Measurements from ENCODE around the gene CD47.

CD47 gene

DNA sequence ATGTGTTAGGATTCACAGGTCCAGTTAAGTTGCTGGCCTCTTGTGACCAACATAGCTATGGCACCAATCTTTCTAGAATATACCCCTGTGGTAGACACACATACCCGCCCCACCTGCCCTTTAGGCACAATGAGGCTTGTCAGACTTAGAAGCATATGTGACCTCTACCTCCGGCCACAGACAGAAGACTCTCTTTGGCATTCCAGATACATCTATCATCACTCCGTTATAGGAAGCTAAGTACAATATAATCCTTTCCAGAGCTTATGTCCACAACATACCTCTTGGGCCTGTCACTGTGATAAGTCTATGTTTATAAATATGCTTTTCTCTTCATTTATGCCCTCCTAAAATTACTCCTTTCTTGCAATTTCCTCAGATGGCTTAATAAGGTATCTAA lies 39.8 kb downstream of the CD47 start:
- WGBS, 2 donors (ENCODE audit: extremely low coverage in 2 of 2, insufficient read length in 2 of 2, insufficient replicate concordance in 1 of 2), result no CpG with 5 or more reads among the region's 3 CpGs
- H3K14ac ChIP-seq (ENCODE audit: low read length), result no peak overlapping the region
- H2AK5ac ChIP-seq (ENCODE audit: low read depth, low read length), result no peak overlapping the region
- no peaks in the 10 kb centered on the region for H3K4me1 ChIP-seq (ENCODE audit: control insufficient read depth in 2 of 2, insufficient read depth in 1 of 2, low read depth in 1 of 2, low read length in 2 of 2)
- H3K9me3 ChIP-seq (replicated peaks in 1 of 2; ENCODE audit: control insufficient read depth in 2 of 2, insufficient read depth in 1 of 2, low read depth in 1 of 2, low read length in 2 of 2), result no peaks in the 10 kb centered on the region
- no peak overlapping the region for H3K4me3 ChIP-seq (ENCODE audit: low read length in 2 of 2)
- H2BK12ac ChIP-seq (ENCODE audit: low read length), result no peak overlapping the region
- H3K4ac ChIP-seq (ENCODE audit: low read length), result no peak overlapping the region
- no peak overlapping the region for H2AFZ ChIP-seq (ENCODE audit: low read length)
- no peak overlapping the region for H4K8ac ChIP-seq (ENCODE audit: low read depth, low read length)
- no peak overlapping the region for H3K18ac ChIP-seq (ENCODE audit: low read length)
- no peak overlapping the region for H3K9ac ChIP-seq (ENCODE audit: low read depth, low read length, poor library complexity)
- H2BK15ac ChIP-seq (ENCODE audit: low read length), result no peak overlapping the region
- H3K4me2 ChIP-seq (ENCODE audit: insufficient read depth, low read length, poor library complexity, severe bottlenecking), result no peak overlapping the region
- H3K79me1 ChIP-seq (ENCODE audit: low read depth, low read length), result no peaks in the 10 kb centered on the region
- H3K23ac ChIP-seq (ENCODE audit: low read depth, low read length, poor library complexity), result no peak overlapping the region
- DNase-seq (ENCODE audit: low spot score), result no peak
- peaks cover 0 to 67% of the 10 kb centered on the region in 2 donors for H3K36me3 ChIP-seq (replicated peaks in 1 of 2; ENCODE audit: control insufficient read depth in 2 of 2, insufficient read depth in 2 of 2, low read length in 2 of 2)
- no peak overlapping the region for H3K27ac ChIP-seq (replicated peaks; ENCODE audit: low read length)
- H3K27me3 ChIP-seq (ENCODE audit: control insufficient read depth in 3 of 3, insufficient read depth in 3 of 3, low read depth in 1 of 3, low read length in 3 of 3), result no peaks in the 10 kb centered on the region
- no peak overlapping the region for H4K91ac ChIP-seq (ENCODE audit: low read depth, low read length, poor library complexity)
- H2BK5ac ChIP-seq (ENCODE audit: low read length), result no peak overlapping the region
- no peak overlapping the region for H2BK120ac ChIP-seq (ENCODE audit: low read depth, low read length)

DNA sequence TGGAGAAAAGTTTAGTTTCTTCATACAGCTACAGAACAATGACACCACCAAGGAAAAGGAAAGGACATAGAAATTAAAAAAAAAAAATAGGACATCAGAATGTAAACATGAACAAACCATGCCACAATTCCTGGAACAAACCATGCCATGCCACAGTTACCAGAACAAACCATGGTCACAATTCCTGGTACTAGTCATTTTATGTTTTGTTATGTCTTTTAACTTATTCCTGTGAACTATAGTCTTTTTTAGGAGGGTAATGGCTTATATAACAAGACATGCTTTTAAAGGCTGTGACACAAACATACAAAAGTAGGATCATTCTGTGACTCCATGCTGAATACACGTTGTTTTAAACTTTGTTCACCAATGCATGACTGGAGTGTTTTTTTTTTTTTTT lies 42.8 kb downstream of the CD47 start:
- H2BK15ac ChIP-seq (ENCODE audit: low read length), result no peak overlapping the region
- no peak overlapping the region for H2BK5ac ChIP-seq (ENCODE audit: low read length)
- H3K14ac ChIP-seq (ENCODE audit: low read length), result no peak overlapping the region
- H3K18ac ChIP-seq (ENCODE audit: low read length), result no peak overlapping the region
- H3K27ac ChIP-seq (replicated peaks; ENCODE audit: low read length), result no peak overlapping the region
- no peak overlapping the region for H3K4me3 ChIP-seq (ENCODE audit: low read length in 2 of 2)
- H3K4ac ChIP-seq (ENCODE audit: low read length), result no peak overlapping the region
- peaks cover 0 to 48% of the 10 kb centered on the region in 2 donors for H3K36me3 ChIP-seq (replicated peaks in 1 of 2; ENCODE audit: control insufficient read depth in 2 of 2, insufficient read depth in 2 of 2, low read length in 2 of 2)
- no peaks in the 10 kb centered on the region for H3K79me1 ChIP-seq (ENCODE audit: low read depth, low read length)
- H4K91ac ChIP-seq (ENCODE audit: low read depth, low read length, poor library complexity), result no peak overlapping the region
- H3K4me1 ChIP-seq (ENCODE audit: control insufficient read depth in 2 of 2, insufficient read depth in 1 of 2, low read depth in 1 of 2, low read length in 2 of 2), result peaks cover 0 to 4% of the 10 kb centered on the region in 2 donors
- DNase-seq (ENCODE audit: low spot score), result no peak
- no peak overlapping the region for H2AFZ ChIP-seq (ENCODE audit: low read length)
- no peak overlapping the region for H3K4me2 ChIP-seq (ENCODE audit: insufficient read depth, low read length, poor library complexity, severe bottlenecking)
- no peak overlapping the region for H2AK5ac ChIP-seq (ENCODE audit: low read depth, low read length)
- WGBS, 2 donors (ENCODE audit: extremely low coverage in 2 of 2, insufficient read length in 2 of 2, insufficient replicate concordance in 1 of 2), result no CpG with 5 or more reads among the region's 1 CpG
- no peak overlapping the region for H2BK12ac ChIP-seq (ENCODE audit: low read length)
- no peaks in the 10 kb centered on the region for H3K9me3 ChIP-seq (replicated peaks in 1 of 2; ENCODE audit: control insufficient read depth in 2 of 2, insufficient read depth in 1 of 2, low read depth in 1 of 2, low read length in 2 of 2)
- no peak overlapping the region for H3K9ac ChIP-seq (ENCODE audit: low read depth, low read length, poor library complexity)
- H2BK120ac ChIP-seq (ENCODE audit: low read depth, low read length), result no peak overlapping the region
- H4K8ac ChIP-seq (ENCODE audit: low read depth, low read length), result no peak overlapping the region
- H3K23ac ChIP-seq (ENCODE audit: low read depth, low read length, poor library complexity), result no peak overlapping the region
- H3K27me3 ChIP-seq (ENCODE audit: control insufficient read depth in 3 of 3, insufficient read depth in 3 of 3, low read depth in 1 of 3, low read length in 3 of 3), result no peaks in the 10 kb centered on the region

DNA sequence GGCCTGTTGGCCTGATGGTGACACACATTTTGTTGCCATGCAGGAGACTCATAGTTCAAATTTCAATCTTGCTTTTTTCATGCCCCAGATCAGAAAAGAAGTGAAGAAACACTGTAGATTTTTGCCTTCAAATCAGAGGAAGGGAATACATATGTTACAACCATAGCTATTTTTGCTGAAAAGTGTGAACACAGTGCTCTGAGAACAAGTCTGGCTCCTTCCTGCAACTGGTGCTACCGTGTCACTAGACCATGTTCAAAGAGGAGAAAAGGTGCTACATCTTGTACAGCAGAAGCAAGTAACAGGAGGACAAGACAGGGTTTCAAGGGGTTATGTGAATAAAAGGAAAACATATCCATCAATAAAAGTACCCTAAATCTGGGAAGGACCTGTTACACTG lies 44.6 kb downstream of the CD47 start:
- H2AK5ac ChIP-seq (ENCODE audit: low read depth, low read length), result no peak overlapping the region
- no peak overlapping the region for H2BK120ac ChIP-seq (ENCODE audit: low read depth, low read length)
- H3K4ac ChIP-seq (ENCODE audit: low read length), result no peak overlapping the region
- no peak overlapping the region for H2BK12ac ChIP-seq (ENCODE audit: low read length)
- H3K23ac ChIP-seq (ENCODE audit: low read depth, low read length, poor library complexity), result no peak overlapping the region
- H3K27me3 ChIP-seq (ENCODE audit: control insufficient read depth in 3 of 3, insufficient read depth in 3 of 3, low read depth in 1 of 3, low read length in 3 of 3), result no peaks in the 10 kb centered on the region
- H3K18ac ChIP-seq (ENCODE audit: low read length), result no peak overlapping the region
- no peak overlapping the region for H2BK5ac ChIP-seq (ENCODE audit: low read length)
- no peak for DNase-seq (ENCODE audit: low spot score)
- no peak overlapping the region for H2AFZ ChIP-seq (ENCODE audit: low read length)
- H3K27ac ChIP-seq (replicated peaks; ENCODE audit: low read length), result no peak overlapping the region
- H3K14ac ChIP-seq (ENCODE audit: low read length), result no peak overlapping the region
- H3K4me3 ChIP-seq (ENCODE audit: low read length in 2 of 2), result no peak overlapping the region
- H3K9ac ChIP-seq (ENCODE audit: low read depth, low read length, poor library complexity), result no peak overlapping the region
- no peaks in the 10 kb centered on the region for H3K79me1 ChIP-seq (ENCODE audit: low read depth, low read length)
- WGBS, 2 donors (ENCODE audit: extremely low coverage in 2 of 2, insufficient read length in 2 of 2, insufficient replicate concordance in 1 of 2), result no CpG with 5 or more reads among the region's 1 CpG
- H3K36me3 ChIP-seq (replicated peaks in 1 of 2; ENCODE audit: control insufficient read depth in 2 of 2, insufficient read depth in 2 of 2, low read length in 2 of 2), result peaks cover 0 to 46% of the 10 kb centered on the region in 2 donors
- H3K4me2 ChIP-seq (ENCODE audit: insufficient read depth, low read length, poor library complexity, severe bottlenecking), result no peak overlapping the region
- no peaks in the 10 kb centered on the region for H3K9me3 ChIP-seq (replicated peaks in 1 of 2; ENCODE audit: control insufficient read depth in 2 of 2, insufficient read depth in 1 of 2, low read depth in 1 of 2, low read length in 2 of 2)
- peaks cover 0 to 4% of the 10 kb centered on the region in 2 donors for H3K4me1 ChIP-seq (ENCODE audit: control insufficient read depth in 2 of 2, insufficient read depth in 1 of 2, low read depth in 1 of 2, low read length in 2 of 2)
- no peak overlapping the region for H4K91ac ChIP-seq (ENCODE audit: low read depth, low read length, poor library complexity)
- no peak overlapping the region for H2BK15ac ChIP-seq (ENCODE audit: low read length)
- no peak overlapping the region for H4K8ac ChIP-seq (ENCODE audit: low read depth, low read length)

DNA sequence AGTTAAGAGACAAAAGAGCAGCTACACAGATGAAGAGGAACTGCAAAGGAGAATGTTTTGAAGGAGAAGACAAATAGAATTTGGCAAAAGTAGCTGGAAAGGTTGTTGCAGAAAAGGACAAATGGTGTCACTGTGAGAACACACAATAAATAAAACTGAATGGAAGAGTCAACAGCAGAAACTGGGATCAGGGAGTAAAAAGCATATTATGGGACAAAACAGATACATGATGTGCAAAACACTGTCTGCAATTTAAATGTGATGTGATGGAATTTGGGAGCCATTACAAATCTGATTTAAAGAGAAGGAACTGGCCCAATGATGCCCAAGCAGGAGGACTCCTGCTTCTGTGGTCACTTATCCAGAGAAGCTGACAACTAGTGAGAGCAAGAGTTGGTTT lies 46.1 kb downstream of the CD47 start:
- Histone ChIP-seq H3K9ac (ENCODE audit: low read depth, low read length, poor library complexity) (no peak overlapping the region), H3K14ac (ENCODE audit: low read length) (no peak overlapping the region), H2BK5ac (ENCODE audit: low read length) (no peak overlapping the region), H3K4me3 (ENCODE audit: low read length in 2 of 2) (no peak overlapping the region), H4K8ac (ENCODE audit: low read depth, low read length) (no peak overlapping the region), H3K4me1 (ENCODE audit: control insufficient read depth in 2 of 2, insufficient read depth in 1 of 2, low read depth in 1 of 2, low read length in 2 of 2) (peaks cover 0 to 4% of the 10 kb centered on the region in 2 donors), H3K18ac (ENCODE audit: low read length) (no peak overlapping the region), H2AFZ (ENCODE audit: low read length) (no peak overlapping the region), H3K4ac (ENCODE audit: low read length) (no peak overlapping the region), H4K91ac (ENCODE audit: low read depth, low read length, poor library complexity) (no peak overlapping the region), H3K27ac (replicated peaks; ENCODE audit: low read length) (no peak overlapping the region), H3K36me3 (replicated peaks in 1 of 2; ENCODE audit: control insufficient read depth in 2 of 2, insufficient read depth in 2 of 2, low read length in 2 of 2) (peaks cover 0 to 35% of the 10 kb centered on the region in 2 donors), H3K79me1 (ENCODE audit: low read depth, low read length) (no peaks in the 10 kb centered on the region), H2AK5ac (ENCODE audit: low read depth, low read length) (no peak overlapping the region), H3K9me3 (replicated peaks in 1 of 2; ENCODE audit: control insufficient read depth in 2 of 2, insufficient read depth in 1 of 2, low read depth in 1 of 2, low read length in 2 of 2) (no peaks in the 10 kb centered on the region), H3K4me2 (ENCODE audit: insufficient read depth, low read length, poor library complexity, severe bottlenecking) (no peak overlapping the region), H3K27me3 (ENCODE audit: control insufficient read depth in 3 of 3, insufficient read depth in 3 of 3, low read depth in 1 of 3, low read length in 3 of 3) (no peaks in the 10 kb centered on the region), H3K23ac (ENCODE audit: low read depth, low read length, poor library complexity) (no peak overlapping the region), H2BK12ac (ENCODE audit: low read length) (no peak overlapping the region), H2BK15ac (ENCODE audit: low read length) (no peak overlapping the region), H2BK120ac (ENCODE audit: low read depth, low read length) (no peak overlapping the region)
- no peak for DNase-seq (ENCODE audit: low spot score)
